ENCODE measurements around the gene KCNK7.
A peak's percentile ranks its signal among the peaks of the same experiment; 100 is the strongest.

Gene KCNK7

DNA sequence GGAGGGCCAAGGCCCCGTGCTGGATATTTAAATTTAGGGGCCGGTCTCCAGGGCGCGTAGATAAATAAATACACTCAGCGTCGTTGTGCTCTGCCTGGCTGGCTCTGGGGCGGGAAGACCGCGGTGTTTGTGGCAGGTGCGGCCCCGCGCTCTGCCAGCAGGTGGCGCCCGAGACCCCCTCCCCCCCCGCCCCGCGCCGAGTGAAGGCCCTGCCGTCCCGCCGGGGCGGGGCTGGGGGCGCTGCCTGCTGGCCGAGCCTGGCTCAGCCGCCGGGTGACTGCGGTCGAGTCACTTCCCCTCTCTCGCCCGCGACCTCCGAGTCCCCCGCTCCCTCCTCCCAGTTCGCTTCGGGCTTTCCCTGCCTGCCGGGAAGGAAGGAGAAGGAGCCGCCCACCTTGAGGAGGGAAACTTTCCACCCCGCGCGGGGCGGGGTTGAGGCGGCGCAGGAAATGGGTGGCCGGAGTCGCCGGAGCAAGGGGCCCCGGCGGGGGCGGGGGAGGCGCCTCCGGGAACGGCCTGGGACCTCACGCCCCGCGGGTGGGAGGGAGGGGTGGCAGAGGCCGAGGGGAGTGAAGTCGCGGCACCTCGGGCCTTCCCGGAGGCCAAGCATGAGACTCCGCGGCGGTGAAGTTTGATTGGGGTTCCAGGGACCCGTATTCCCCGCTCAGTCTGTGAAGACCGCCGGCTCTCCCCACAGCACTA is 21.3 kb downstream of the KCNK7 start:
- TF ChIP-seq, protein P1, sequence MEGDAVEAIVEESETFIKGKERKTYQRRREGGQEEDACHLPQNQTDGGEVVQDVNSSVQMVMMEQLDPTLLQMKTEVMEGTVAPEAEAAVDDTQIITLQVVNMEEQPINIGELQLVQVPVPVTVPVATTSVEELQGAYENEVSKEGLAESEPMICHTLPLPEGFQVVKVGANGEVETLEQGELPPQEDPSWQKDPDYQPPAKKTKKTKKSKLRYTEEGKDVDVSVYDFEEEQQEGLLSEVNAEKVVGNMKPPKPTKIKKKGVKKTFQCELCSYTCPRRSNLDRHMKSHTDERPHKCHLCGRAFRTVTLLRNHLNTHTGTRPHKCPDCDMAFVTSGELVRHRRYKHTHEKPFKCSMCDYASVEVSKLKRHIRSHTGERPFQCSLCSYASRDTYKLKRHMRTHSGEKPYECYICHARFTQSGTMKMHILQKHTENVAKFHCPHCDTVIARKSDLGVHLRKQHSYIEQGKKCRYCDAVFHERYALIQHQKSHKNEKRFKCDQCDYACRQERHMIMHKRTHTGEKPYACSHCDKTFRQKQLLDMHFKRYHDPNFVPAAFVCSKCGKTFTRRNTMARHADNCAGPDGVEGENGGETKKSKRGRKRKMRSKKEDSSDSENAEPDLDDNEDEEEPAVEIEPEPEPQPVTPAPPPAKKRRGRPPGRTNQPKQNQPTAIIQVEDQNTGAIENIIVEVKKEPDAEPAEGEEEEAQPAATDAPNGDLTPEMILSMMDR (IDR thresholded peaks at IDR 0.05; ENCODE audit: control insufficient read depth, insufficient read depth, low read depth, low read length, missing control alignments) = peak; percentile 63
- peak; percentile 75 for DNase-seq (ENCODE audit: low read depth)
- H3K4me3 ChIP-seq (ENCODE audit: control insufficient read depth, low read depth, low read length) = peak overlapping the region; percentile 96

DNA sequence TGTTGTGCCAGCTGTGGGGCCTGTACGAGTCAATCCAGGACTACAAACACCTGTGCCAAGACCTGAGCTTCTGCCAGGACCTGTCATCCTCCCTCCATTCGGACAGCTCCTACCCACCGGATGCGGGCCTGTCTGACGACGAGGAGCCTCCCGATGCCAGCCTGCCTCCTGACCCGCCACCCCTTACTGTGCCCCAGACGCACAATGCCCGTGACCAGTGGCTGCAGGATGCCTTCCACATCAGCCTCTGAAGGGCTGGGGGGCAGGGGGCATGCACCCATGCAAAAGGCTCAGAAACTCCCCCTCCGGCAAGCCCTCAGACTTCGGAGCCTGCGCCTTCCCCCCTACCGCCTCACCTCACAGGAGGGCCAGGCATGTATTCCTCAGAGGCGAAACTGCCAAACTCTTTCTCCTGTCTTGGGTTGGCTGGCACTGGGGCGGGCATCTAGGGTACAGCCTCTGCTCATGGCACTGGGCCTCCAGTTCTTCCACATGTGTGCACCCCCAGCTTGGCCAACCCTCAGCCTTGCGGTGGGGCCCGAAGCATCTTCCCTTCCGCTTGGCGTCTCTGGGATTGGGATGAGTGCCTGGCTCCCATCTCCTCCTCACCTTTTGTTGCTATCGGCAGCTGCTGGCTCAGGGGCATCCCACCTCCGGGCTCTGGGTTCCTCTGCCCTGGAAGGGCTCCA is 22.1 kb downstream of the KCNK7 start:
- TF ChIP-seq, protein P1 (IDR thresholded peaks at IDR 0.05; ENCODE audit: control insufficient read depth, insufficient read depth, low read depth, low read length, missing control alignments) = no peak
- peak overlapping the region; percentile 96 for H3K4me3 ChIP-seq (ENCODE audit: control insufficient read depth, low read depth, low read length)
- no peak for DNase-seq (ENCODE audit: low read depth)

DNA sequence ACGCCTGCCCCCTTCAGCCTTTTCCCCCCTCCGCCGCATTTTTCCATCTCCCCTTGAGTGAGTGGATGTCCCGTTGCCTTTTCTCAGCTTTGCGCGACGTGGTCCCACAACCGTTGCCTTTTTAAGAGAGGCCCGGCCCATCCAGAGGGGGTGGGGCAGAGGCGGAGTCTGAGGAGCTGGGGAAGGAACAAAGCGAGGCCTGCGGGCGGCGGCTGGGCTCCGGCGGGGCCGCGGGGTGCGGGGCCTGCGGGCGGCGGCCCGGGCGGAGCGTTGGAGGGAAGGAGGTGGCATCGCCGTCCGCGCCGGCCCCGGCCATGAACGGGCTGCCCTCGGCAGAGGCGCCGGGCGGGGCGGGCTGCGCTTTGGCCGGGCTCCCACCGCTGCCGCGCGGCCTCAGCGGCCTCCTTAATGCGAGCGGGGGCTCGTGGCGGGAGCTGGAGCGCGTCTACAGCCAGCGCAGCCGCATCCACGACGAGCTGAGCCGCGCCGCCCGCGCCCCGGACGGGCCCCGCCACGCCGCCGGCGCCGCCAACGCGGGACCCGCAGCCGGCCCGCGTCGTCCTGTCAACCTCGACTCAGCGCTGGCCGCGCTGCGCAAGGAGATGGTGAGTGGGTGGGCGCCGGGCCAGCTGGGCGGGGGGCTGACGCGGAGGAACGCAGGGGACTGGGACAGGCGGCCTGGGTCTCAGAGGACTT is 23.1 kb downstream of the KCNK7 start, which contains the start of gene FAM89B:
Gene FAM89B, plus strand, starts transcription at position 183 of the 696 bp plus-strand sequence. Its CDS starts 132 bp downstream, at position 315.
- peak within 1 kb of the TSS; percentile 96 for H3K4me3 ChIP-seq (ENCODE audit: control insufficient read depth, low read depth, low read length)
- no peak for DNase-seq (ENCODE audit: low read depth)
- TF ChIP-seq, protein P1 (IDR thresholded peaks at IDR 0.05; ENCODE audit: control insufficient read depth, insufficient read depth, low read depth, low read length, missing control alignments) = no peak

DNA sequence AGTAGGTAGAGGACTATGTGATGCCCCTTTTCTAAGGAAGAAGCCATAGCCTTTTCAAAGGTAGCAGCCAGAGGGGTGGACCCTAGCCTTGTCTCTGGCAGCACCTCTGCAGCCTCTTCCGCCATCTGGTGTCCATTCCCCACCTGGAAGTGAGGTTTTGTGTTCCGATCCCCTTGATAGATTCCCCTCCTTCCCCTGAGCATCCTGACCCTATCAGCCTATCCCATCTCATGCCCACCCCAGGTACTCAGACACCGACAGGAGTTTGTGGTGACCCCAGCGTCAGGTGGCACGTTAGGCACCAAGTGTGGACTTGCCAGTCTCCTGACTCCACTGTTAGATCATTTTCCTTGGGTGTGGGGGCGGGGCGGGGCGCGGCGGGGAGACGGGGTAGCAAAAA is 23.7 kb downstream of the KCNK7 start:
- no peak for DNase-seq (ENCODE audit: low read depth)
- TF ChIP-seq, protein P1 (IDR thresholded peaks at IDR 0.05; ENCODE audit: control insufficient read depth, insufficient read depth, low read depth, low read length, missing control alignments) = peak; percentile 46
- peak overlapping the region; percentile 96 for H3K4me3 ChIP-seq (ENCODE audit: control insufficient read depth, low read depth, low read length)

DNA sequence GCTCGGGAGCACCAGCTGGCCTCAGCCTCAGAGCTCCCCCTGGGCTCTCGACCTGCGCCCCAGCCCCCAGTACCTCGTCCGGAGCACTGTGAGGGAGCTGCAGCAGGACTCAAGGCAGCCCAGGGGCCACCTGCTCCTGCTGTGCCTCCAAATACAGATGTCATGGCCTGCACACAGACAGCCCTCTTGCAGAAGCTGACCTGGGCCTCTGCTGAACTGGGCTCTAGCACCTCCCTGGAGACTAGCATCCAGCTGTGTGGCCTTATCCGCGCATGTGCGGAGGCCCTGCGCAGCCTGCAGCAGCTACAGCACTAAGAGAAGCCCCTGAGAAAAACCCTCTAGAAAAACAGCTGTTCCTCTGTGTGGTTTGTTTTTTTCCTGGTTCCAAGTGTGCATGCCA is 24.2 kb downstream of the KCNK7 start:
- DNase-seq (ENCODE audit: low read depth) = no peak
- TF ChIP-seq, protein P1 (IDR thresholded peaks at IDR 0.05; ENCODE audit: control insufficient read depth, insufficient read depth, low read depth, low read length, missing control alignments) = no peak
- H3K4me3 ChIP-seq (ENCODE audit: control insufficient read depth, low read depth, low read length) = peak overlapping the region; percentile 96

Data from AG09309 (cell line).